ENCODE measurements around the gene CLTCL1.

Gene CLTCL1

DNA sequence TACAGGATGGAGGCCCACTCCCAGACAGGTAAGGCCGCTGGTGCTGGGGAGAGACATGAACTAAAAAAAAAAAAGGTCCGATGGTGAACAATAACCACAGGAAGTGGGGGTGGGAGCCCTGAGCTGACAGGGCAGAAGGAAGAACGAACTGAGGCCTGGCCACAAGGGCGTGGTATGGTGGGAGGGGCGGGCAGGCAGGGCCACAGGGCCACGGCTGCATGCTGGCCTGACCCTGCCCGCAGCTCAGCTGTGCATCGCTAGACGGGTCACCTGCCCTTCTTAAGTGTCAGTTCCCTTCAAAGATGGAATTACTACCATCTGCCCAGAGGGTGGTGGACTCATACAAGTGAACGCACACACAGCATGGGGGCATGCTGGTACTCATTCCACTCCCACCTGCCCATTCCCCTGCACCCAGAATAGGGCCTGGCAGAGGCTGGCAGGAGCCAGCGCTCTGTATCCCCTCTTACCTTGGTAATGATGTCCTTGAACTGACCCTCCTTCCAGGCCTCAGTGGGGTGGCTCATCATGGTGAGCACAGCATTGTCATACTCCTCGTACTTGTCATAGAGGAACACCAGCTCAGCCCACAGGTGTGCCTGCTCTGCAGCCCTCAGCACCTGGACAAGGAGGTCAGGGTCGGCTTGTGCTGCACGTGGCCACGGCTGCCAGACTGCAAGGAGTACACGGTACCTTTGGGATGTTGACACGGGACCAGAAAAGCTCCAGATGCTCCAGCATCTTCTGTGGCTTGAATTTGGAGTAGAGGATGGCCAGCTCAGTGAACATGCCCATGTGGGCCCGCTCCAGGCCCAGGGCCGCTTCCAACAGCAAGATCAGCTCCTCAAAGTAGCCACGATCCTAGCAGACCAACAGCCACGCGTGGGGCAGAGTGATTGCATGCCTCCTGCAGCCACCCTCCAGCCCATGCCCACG is 95.5 kb downstream of the CLTCL1 start:
- DNase-seq (ENCODE audit: low read depth), result no peak

DNA sequence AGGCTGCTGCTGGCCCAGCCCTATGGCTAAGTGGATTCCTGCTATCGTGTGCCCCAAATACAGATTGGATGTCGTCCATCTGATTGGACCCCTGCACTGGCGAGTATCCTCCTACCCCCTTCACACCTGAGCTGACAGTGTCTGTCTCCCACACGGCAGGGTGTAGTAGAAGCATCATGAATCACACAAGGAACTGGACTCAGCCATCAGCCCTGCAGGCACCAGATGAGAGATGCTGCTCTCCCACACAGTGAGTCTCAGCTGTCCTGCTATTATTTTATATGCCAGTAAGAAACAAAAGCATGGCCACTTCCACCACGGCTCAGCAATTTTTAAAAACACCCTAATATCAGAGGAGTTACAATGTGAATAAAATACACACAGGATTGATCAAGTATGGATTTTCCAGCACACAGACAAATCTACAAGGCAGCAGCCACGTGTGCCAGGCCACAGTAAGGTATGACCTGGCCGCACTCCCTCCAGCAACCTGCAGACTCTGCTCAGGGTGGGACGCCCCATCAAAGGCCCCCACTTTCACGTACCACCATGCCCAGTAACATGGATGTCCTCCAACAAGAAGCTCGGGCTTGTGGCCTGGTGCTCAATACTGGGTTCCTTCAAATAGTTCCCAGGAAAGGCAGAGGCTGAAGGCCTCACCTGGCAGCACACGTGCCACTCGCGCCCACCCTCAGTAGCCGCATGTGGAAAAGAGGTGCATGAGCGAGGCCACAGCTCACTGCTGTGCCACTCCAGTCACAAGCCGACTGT is 96.6 kb downstream of the CLTCL1 start:
- no peak for DNase-seq (ENCODE audit: low read depth)

DNA sequence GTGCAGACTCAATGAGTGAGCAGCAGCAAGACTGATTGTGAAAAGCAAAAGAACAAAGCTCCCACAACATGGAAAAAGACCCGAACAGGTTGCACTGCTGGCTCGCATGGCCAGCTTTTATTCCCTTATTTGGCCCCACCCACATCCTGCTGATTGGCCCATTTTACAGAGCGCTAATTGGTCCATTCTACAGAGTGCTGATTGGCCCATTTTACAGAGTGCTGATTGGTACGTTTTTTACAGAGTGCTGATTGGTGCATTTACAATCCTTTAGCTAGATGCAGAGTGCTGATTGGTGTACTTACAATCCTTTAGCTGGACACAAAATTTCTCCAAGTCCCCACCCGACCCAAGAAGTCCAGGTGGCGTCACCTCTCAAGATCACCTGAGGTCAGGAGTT is 97.6 kb downstream of the CLTCL1 start:
- no peak for DNase-seq (ENCODE audit: low read depth)

DNA sequence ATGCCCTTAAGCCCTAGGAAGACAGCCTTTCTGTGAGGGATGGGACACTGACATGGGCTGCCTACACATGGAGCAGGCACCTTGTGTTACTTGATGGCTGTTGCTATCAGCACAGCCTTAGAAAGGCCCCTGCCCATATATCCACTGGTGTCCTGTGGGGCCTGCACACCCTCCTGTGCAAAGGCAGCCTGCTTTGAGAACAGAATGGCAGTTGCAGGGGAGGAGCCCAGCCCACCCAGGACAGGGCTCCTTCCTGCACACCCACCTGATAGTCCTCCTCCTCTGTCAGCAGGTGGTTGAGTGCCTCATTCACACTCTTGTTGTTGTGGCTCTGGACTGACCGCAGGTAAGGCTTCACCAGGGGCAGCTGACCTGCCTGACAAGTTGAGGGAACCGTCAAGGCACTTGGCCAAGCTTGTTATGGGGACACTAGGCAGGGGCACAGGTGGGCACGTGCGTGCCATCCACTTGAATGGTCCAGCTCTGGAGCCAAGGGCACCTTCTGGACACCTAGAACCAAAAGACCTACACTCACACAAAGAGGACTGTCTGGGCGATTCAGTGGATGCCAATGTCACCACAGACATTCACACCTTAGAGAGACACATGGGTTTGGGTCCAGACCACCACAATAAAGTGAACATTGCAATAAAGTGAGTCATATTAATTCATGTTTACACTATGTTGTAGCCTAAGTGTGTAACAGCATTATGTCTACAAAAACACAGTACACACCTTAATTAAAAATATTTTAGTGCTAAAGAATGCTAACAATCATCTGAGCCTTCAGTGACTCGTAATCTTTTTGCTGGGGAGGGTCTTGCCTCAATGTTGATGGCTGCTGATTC is 103.6 kb downstream of the CLTCL1 start:
- DNase-seq (ENCODE audit: low read depth), result no peak

DNA sequence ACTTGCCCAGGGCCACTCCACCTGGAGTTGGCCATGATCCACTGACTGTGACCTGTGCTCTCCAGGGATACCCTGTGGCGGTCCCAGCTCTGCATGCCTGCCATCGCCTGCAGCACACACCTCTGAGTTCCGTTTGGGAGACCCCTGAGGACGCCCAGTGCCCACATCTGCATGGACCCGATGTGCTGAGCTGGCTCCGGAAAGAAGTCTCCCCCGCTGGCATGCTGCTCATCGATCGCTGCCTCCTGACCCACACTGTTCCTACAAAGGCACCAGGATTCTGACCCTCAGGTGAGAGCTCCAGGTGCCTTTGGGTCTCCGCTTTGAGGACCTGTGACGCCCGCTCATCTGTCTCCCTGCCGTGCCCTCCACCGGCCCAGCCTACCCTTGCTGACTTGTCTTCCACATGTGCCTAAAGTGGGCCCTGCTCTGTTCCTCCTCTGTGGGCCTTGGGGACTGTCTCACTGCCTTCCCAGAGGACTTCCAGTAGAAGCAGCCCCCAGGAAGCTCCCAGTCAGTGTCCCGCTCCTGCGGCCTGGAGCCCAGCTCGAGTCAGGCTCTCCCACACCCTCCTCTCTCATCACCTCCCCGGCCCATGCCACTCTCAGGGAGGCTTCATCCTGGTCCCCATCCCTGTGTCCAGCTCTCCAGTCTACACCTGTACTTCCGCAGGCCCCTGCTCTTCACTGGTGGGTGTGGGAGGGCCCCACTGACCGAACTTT is 107.1 kb downstream of the CLTCL1 start:
- DNase-seq (ENCODE audit: low read depth), result no peak

DNA sequence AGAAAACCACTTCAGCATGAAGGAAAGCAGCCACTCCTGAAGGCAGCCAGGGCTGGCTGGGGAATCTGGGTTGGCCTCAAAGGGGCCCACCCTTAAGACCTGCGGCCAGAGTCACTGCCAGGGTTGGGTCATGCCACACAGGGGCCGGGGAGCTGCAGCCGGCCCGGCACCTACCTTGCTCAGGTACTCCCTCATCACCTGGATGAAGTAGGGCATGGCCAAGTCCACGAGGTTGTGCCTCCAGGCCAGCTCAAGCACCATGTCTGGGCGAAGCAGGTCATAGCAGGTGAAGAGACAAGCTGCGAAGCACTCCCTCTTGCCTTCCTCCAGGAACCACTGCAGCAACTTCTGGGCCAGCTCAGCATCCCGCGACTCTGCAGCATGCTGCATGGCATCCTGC is 108.3 kb downstream of the CLTCL1 start:
- DNase-seq (ENCODE audit: low read depth), result no peak

DNA sequence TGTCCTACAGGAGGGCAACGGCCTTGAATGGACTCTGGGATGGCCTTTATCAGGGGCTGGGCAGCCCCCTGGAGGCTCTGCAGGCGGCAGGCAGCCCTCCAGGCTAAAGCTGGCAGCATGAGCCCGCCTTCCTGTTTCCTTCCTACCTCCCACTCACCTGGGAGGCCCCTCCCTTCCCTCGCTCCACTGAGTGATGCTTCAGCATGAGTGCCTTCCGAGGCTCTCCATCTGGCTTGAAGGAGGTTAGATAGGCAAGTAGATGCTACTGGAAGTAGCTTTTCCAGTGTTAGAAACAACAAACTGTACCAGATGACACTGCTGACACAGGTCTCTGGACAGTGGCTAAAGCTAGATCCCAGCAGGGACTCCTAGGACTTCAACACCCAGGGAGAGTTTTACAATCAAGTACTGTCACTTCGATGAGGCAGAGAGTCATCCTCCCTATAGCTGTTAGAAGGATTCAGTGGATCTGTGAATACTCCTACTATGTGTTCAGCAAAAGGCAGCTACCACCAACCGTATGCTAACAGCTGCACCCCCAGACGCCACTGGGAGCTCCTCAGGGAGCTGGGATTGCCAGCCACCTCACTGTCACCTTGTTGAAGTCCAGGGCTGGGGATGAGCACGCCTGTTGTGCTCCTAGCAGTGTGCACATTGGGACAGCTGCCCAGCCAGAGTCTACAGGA is 108.9 kb downstream of the CLTCL1 start:
- DNase-seq (ENCODE audit: low read depth), result no peak

DNA sequence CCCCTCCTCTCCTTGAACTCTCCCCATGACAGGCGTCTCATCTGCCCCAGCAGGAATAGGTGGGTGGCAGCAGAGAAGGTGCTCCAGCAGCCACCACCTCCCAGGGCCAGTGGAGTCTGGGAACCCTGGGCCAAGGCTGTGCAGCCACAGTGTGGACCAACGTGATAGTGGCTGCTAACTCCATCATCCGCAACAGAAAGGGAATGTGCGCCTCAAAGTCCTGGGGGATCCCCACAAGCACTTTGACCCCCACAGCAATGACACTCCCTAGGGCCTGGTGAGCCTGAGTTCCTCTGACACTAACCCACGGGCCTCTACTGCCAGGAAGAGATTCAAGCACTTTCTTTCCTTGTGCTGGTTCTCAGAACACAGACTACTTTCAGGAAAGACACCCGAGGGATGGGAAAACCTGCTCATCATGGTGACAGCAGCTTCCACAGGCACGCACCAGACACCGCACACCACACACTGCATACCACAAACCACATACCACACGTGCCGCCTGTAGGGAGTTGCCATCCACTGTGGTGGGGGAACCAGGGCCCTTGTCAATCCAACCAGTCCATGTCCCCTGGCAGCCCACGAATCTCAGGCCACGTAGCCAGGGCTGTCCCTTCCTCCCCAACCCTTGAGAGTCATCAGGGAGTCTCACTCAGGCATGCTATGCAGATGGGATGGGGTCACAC is 109.6 kb downstream of the CLTCL1 start:
- DNase-seq (ENCODE audit: low read depth), result no peak

DNA sequence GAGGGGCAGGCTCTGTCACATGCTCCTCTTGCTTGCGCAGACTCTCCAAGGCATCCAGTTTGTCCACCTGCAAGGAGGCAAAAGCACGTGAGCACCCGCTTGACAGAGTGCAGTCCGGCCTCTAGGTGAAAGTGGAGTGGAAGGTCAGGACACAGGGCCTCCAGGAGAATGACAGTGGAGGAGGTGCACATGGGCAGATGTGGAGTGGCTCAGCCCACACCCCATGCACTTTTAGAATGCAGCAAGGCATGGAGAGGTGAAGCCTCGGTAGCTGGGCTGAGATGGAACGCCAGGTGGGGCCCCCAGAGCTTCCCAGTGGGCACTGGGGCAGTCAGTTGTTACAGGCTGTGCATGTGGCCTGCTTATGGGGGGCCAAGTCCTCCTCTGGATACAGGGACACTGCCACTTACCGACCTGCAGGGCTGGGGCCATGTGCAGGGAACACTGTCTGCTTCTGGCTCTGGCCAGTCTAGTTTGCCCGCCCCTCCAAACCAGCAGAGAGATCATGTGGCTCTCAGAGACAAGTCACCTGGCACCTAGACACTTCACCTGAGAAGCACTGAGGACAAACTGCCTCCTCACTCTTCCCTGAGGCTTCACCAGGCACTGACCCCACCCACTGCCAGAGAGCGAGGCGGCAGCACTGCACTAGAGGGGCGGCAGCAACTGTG is 110.6 kb downstream of the CLTCL1 start:
- DNase-seq (ENCODE audit: low read depth), result no peak

DNA sequence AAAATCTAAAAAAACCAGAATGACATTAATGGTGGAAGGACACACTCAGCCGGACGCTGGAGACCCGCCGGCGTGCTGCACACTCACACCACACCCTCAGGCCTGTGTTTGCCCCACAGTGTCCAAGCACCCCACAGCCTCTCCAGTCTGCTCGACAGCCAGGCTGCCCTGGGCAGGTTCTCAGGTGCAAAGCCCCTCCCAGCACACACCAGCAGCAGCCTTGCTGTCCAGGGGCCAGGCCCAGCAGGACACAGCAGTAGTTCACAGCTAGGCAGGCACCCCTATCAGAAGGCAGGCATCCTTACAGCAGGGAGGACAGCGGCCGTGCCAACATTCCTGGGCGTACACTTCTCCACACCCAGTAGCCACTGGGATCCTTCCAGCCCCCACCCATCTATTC is 111.3 kb downstream of the CLTCL1 start:
- no peak for DNase-seq (ENCODE audit: low read depth)

DNA sequence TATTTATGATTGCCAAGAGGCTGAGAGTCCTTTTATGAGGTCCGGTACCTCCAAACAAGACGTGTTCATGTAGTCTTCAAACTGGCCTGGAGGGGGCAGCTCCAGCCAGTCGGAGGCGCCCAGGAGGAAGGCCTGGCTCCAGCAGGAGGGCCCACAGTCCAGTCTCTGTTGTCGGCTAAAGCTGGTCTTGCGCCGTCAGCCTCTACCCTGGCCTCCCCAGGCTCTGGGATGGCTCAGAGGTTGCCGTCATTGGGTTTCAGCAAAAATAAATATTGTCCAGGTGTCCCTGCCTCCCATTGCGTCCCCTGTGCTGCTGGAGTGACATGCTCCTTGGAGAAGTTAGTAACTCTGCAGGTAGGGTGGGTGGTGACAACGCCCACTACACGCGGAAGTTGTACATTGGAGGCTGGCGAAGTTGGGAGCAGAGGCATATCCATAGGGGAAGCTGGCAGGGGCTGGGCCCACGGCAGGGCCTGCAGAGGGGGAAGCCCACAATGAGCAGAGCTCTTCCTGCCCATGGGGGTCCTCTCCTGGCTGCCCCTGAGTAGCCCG is 111.9 kb downstream of the CLTCL1 start:
- no peak for DNase-seq (ENCODE audit: low read depth)

DNA sequence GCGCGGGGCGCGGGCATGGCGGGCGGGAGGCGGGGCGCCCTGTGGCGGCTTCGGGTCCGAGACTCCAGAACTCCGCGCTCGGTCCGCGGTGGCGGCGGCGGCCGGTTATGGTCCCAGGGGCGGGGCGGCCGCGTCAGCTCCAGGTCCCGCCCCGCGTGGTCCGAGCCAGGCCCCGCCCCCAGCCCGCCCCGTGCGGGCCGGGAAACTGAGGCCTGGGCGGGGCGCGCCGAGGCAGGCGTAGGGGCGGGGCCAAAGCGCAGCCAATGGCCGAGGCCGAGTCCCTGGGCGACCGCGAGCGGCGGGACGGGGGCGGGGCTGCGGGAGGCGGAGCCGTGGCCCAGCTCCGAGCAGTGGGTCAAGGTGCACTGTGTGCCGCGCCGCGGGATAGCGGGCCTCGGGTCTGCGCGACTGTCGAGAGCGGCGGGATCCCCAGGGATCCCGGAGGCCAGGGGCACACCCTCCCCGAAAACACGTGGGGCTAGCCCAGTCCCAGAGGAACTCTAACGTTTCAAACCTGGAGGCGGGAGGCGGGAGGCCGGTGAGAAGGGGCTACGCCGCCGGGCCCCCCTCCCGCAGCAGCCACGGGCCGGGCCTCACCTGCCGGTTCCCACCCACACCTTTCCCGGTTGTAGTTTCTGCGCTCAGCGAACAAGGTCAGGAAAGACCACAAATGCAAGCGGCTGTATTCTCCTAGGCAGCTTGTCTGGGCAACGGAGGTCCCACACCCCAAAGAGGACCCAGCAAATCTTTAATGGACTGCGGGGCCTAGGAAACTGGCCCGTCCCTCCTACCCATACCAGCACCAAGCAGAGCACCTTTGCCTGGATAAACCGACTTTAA is 112.6 kb downstream of the CLTCL1 start, which contains the start of gene SLC25A1:
Gene SLC25A1, minus strand, starts transcription at position 80 of the 840 bp plus-strand sequence. Its CDS starts 63 bp downstream, at position 17.
- peak; percentile 61 for DNase-seq (ENCODE audit: low read depth)

DNA sequence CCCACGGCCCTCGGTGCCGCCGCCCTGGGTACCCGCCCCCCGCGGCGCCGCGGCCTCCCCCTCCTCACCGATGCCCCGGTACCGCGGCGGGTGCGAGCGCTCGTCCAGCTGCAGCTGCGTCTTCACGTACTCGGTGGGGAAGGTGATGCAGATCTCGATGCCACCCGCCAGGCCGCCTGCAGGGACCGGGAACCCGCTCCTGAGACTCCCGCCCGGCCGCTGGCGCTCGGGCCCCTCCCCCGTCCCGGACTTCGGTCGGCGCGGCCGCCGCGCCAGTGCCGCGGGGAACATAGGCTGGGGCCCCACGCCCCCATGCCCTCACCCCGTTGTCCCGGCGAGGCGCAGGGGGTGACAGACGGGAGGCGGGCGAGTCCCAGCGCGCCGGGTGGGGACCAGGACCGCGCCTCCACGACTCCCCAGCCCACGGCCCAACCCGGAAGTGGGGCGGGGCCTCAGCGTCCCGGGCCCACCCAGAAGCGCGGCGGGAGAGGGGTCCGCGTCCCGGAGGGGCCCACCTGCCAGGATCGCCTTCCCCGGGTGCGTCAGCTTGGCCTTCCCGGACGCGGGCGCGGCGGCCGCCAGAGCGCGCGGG is 113.4 kb downstream of the CLTCL1 start:
- DNase-seq (ENCODE audit: low read depth), result peak; percentile 27

DNA sequence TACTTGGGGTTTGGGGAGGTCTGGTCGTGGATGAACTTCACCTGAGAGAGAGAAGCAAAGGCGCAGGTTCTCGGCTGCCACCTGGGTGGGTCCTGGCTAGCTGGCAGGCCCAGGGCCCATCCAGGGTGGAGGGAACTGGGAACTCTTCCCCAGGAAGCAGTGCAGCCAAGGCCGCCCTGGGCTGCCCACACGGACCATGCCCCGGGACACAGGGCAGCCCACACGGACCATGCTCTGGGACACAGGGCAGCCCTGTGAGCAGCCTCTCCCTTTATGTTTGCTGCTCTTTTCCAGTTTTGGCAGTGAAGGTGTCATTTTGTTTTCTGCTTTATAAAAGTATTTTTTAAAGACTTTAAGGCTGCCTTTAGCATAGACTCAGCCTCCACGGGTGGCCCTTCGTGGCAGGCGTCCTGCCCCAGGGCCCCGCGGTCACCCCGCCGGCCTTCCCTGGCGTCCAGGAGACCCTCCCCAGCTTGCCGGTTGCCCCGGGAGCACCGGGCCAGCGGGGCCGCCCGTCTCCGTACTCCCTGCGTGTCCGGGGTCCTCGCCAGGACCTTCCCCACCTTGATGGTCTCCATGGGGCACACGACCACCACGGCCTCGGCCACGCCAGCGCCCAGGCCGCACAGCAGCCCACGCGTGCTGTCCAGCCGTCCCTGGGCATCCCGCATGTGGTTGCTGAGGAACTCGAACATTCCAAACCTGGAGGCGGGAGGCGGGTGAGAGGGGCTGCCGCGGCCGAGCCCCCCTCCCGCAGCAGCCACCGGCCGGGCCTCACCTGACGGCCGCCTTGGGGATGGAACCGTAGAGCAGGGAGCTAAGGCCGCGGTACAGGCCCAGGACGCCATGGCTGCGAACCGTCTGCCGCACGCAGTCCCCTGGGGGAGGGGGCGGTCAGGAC is 114.1 kb downstream of the CLTCL1 start:
- no peak for DNase-seq (ENCODE audit: low read depth)

DNA sequence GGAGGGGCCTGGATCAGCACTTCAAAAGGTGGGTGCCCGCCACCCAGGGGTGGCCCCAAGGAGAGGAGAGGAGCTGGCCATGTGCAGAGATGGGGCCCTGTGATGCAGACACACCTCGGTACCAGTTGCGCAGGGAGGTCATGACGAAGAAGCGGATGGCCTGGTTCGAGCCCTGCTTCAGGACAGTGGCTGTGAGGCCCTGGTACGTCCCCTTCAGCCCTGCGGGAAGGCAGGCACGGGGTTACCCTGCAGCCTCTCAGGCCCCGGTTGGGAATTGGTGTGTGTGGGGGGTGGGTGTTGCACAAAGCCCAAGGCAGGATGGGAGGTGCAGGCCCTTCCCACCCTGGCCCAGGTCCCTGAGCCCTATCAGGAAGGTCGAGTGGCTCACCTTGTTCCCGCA is 114.8 kb downstream of the CLTCL1 start:
- no peak for DNase-seq (ENCODE audit: low read depth)

DNA sequence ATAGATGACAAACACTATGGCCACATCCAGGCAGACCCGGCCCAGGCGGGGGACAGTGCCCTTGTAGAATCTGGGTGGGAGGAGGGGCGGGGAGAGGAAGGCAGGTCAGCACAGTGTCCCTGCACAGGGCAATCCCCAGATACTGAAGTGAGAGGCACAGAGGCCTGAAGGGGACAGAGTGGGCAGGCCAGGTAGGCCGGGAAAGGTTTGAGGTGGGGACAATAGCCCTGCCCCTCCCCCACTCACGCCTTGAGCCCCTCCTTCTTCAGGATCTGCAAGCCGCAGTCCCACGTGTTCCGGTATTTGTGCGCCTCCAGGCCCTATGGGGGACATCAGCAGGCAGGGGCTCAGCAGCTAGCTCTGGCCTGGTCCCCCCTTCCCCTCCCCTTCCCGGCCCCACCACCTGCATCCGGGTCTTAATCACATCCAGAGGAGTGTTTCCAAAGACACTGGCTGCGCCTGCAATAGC is 115.3 kb downstream of the CLTCL1 start:
- no peak for DNase-seq (ENCODE audit: low read depth)
